HEK293T (cell line): Measurements from ENCODE around the gene ELMO3.

Experiments used
- ARNT ChIP-seq: fragments of 450-650 bp; IDR thresholded peaks from 2 replicates; pipeline ENCODE4 v1.6.1; 2017; ENCODE audit warnings: mild to moderate bottlenecking
- BHLHE40 ChIP-seq: fragments of 450-650 bp; IDR thresholded peaks from 2 replicates; pipeline ENCODE4 v1.6.1; 2016; ENCODE audit warnings: mild to moderate bottlenecking, moderate library complexity, borderline replicate concordance
- CTBP1 ChIP-seq: fragments of 450-650 bp; IDR thresholded peaks from 2 replicates; pipeline ENCODE4 v1.6.1; 2016; ENCODE audit warnings: borderline replicate concordance
- FOXK2 ChIP-seq: fragments of 450-650 bp; IDR thresholded peaks from 2 replicates; pipeline ENCODE4 v1.6.1; 2016; ENCODE audit warnings: mild to moderate bottlenecking
- FOXM1 ChIP-seq: fragments of 450-650 bp; IDR thresholded peaks from 2 replicates; pipeline ENCODE4 v1.6.1; 2017; ENCODE audit warnings: mild to moderate bottlenecking, borderline replicate concordance
- HDGF ChIP-seq: fragments of 450-650 bp; IDR thresholded peaks from 2 replicates; pipeline ENCODE4 v1.6.1; 2017; ENCODE audit warnings: antibody characterized with exemption, borderline replicate concordance
- L3MBTL2 ChIP-seq: fragments of 450-650 bp; conservative IDR thresholded peaks from 2 replicates; pipeline ENCODE4 v1.6.1; 2016; ENCODE audit warnings: mild to moderate bottlenecking
- SP1 ChIP-seq: fragments of 450-650 bp; IDR thresholded peaks from 2 replicates; pipeline ENCODE4 v1.6.1; 2017
- SUZ12 ChIP-seq: fragments of 450-650 bp; IDR thresholded peaks from 2 replicates; pipeline ENCODE4 v1.6.1; 2016; ENCODE audit warnings: mild to moderate bottlenecking
- ZNF384 ChIP-seq: fragments of 450-650 bp; IDR thresholded peaks from 2 replicates; pipeline ENCODE4 v1.6.1; 2016
- TF ChIP-seq, protein P1 (sequence below): fragments of 450-650 bp; IDR thresholded peaks from 2 replicates; pipeline ENCODE4 v1.6.1; 2016

DNA sequence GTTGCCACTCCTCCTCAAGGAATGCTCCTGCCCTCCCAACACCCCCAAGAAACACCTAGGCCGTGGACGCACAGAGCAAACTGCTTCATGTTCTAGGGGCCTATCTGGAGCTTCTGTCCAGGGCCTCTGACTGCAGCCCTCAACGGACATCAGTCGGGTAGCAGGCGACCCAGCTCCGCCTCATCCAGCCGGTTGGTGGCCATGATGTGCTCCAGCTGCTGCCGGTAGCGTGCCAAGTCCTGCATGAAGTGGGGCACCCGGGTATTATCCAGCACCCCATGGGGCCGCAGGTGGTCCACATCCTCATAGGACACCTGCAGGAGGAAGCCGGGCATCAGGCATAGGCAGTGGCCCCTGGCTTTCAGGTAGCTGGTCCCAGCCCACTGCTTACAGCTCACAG is 22.3 kb upstream of the ELMO3 start:
- no peak for TF ChIP-seq L3MBTL2
- TF ChIP-seq FOXM1, result no peak
- no peak for TF ChIP-seq FOXK2
- no peak for TF ChIP-seq HDGF
- no peak for TF ChIP-seq ARNT
- TF ChIP-seq BHLHE40, result no peak
- no peak for TF ChIP-seq ZNF384
- no peak for TF ChIP-seq SP1
- TF ChIP-seq CTBP1, result no peak
- no peak for TF ChIP-seq SUZ12
- TF ChIP-seq, protein P1, sequence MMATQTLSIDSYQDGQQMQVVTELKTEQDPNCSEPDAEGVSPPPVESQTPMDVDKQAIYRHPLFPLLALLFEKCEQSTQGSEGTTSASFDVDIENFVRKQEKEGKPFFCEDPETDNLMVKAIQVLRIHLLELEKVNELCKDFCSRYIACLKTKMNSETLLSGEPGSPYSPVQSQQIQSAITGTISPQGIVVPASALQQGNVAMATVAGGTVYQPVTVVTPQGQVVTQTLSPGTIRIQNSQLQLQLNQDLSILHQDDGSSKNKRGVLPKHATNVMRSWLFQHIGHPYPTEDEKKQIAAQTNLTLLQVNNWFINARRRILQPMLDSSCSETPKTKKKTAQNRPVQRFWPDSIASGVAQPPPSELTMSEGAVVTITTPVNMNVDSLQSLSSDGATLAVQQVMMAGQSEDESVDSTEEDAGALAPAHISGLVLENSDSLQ, result no peak
